NCI-H1436 (cell line): Measurements from ENCODE around the gene TTLL9.

Source experiments
- DNase-seq: peaks from one replicate; lab custom pipeline; 2025; lab: John Stamatoyannopoulos, UW

The TTLL9 gene

DNA sequence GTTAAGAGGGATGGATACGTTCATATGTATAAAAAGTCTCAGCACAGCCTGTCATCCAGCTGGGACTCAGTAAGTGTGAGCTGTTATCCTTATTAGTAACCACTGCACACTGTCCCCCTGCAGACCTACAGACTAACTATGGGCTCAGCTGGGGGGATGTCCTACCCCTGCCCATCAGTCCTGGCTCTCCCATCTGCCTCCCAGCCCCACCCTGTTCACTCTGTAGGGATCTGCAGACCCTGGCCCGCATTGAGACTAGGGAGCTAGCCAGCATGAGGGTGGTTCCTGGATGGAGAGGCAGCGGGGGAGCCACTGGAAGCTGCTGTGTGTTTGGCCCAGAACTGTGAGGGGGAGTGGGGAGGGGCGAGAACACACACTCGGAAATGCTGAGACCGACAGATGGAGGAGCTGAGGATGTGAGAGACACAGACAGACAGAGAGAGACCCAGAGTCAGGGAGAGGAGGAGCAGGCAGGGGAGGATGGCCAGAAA lies 114.6 kb downstream of the TTLL9 start:
- DNase-seq: no peak

- no peak for DNase-seq
Measured at GRCh38 chr20:31987744-31988143, 117.3 kb downstream of the TTLL9 start.

DNA sequence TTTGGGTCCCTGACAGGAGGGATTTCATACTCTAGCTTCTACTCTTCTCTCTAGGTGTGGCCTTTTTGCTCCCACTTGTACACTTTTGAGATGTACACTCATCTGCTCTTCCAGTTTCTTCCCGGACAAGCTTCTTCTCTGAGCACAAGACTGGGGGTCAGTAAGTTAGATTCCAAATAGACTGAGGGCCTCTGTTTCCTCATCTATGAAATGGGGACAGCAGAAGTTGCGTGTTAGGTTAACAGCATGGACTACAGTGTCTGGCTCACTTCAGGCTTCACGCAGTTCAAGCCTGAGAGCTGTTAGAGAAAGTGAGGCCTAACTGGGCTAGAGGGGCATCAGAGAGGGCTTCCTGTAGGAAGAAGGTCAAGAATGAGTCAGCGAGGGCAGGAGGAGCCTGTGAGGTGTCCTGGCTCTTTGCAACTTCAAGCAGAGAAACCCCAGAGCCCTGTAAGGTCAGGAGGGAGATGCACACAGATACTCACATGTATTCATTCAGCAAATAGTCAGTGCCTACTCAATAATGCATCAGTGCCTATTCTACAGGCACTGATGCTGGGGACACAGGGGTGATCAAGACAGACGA lies 118.1 kb downstream of the TTLL9 start:
- no peak for DNase-seq

DNA sequence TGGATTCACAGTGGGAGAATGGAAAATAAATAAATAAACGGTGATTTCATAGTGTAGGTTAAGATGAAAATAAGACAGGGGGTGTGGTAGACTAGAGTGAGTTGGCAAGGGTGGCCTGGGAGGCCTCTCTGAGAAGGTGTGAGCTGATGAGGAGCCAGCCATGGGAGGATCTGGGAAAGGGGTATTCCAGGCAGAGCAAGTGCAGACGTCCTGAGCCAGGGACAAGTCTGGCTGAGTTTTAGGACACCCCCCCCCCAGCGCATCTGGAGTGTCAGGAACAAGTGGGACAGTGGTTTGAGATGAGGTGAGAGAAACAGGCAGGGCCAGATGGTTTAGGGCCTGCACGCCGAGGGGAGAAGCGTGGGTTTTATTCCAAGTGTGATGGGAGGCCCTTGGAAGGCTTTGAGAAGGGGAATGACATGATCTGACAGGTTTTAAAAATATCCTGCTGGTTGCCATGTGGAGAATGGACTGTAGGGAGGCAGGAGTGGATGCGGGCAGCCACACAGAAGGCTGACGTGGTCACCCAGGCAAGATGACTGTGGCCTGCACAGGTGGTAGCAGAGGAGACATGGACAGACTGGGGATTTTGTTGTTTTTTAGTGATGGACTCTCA lies 118.7 kb downstream of the TTLL9 start:
- DNase-seq: no peak

GRCh38 chr20:31990641-31991338 lies 120.4 kb downstream of the TTLL9 start:
- no peak for DNase-seq

GRCh38 chr20:31991339-31991705 lies 120.9 kb downstream of the TTLL9 start:
- DNase-seq: no peak

- no peak for DNase-seq
Measured at GRCh38 chr20:31992086-31992485, 121.7 kb downstream of the TTLL9 start.
